Thoracic aorta (tissue), 2 donors: ENCODE measurements around the gene KRT6C. TPM values are rescaled to one million over a fixed set of nuclear protein-coding genes. Genes with fewer than 3 reads are reported as not detected.

ENCODE experiments used
- ATAC-seq: fragments of 150-250 bp; one replicate; pipeline ENCODE4 v1.8.0; 2017; ENCODE audit warnings: low read depth; ENCODE audit not compliant: insufficient number of reproducible peaks, low FRiP score
- DNase-seq: peaks from one replicate; pipeline ENCODE4 v3.0.0-alpha.2; 2020; ENCODE audit warnings: low spot score
- H3K27ac ChIP-seq, 2 donors: fragments of 200-600 bp; sonication (generic); 1 replicate in 1 of 2; 2 replicates in 1 of 2; pipeline ENCODE4 v1.5.1; 2016; ENCODE audit warnings: mild to moderate bottlenecking in 2 of 2, moderate library complexity in 2 of 2
- H3K27me3 ChIP-seq: fragments of 200-600 bp; sonication (generic); replicated peaks from 2 replicates; pipeline ENCODE4 v1.6.0; 2016; ENCODE audit warnings: mild to moderate bottlenecking; ENCODE audit not compliant: insufficient read depth
- H3K36me3 ChIP-seq: fragments of 200-600 bp; sonication (generic); one replicate; pipeline ENCODE4 v1.5.1; 2016
- H3K4me1 ChIP-seq, 2 donors: fragments of 200-600 bp; sonication (generic); 1 replicate in 1 of 2; 2 replicates in 1 of 2; pipeline versions ENCODE4 v1.5.1 to v1.6.0; 2016; ENCODE audit warnings: low read depth in 2 of 2, mild to moderate bottlenecking in 1 of 2; ENCODE audit not compliant: control insufficient read depth in 1 of 2
- H3K4me3 ChIP-seq: fragments of 200-600 bp; sonication (generic); 2 replicates; pipeline ENCODE4 v1.5.1; 2016; ENCODE audit warnings: mild to moderate bottlenecking
- H3K9me3 ChIP-seq: fragments of 200-600 bp; sonication (generic); 2 replicates; pipeline ENCODE4 v1.5.1; 2016
- CTCF ChIP-seq: fragments of 200-600 bp; sonication (generic); IDR thresholded peaks from one replicate; pipeline ENCODE4 v1.5.1; 2019; ENCODE audit warnings: antibody characterized with exemption
- total RNA-seq, 2 donors: library from RNA; depleted of rRNA; stranded (reverse); fragments of >200 nt; gene quantifications; one replicate each; pipeline versions ENCODE4 v1.1.0 to v1.2.3, GENCODE V29; 2016

KRT6C gene
- total RNA-seq, 2 donors from 2014 or later: not detected

GRCh38 chr12:52445876-52446275, 27.7 kb downstream of the KRT6C start:
- no peak for DNase-seq
- ATAC-seq: no peak
- no peak overlapping the region for H3K4me3 ChIP-seq

GRCh38 chr12:52444647-52445595, 28.7 kb downstream of the KRT6C start:
- TF ChIP-seq CTCF: no peak
- H3K27me3 ChIP-seq: no peaks in the 10 kb centered on the region
- no peaks in the 10 kb centered on the region for H3K4me1 ChIP-seq
- DNase-seq (no peak), ATAC-seq (no peak)
- H3K4me3 ChIP-seq: no peak overlapping the region
- no peaks in the 10 kb centered on the region for H3K36me3 ChIP-seq
- H3K27ac ChIP-seq: no peak overlapping the region
- H3K9me3 ChIP-seq: no peaks in the 10 kb centered on the region

More at GRCh38 chr12:52445876-52446275, 27.7 kb downstream of the KRT6C start:
- Histone ChIP-seq H3K4me1 (no peaks in the 10 kb centered on the region), H3K9me3 (no peaks in the 10 kb centered on the region), H3K27me3 (no peaks in the 10 kb centered on the region), H3K36me3 (no peaks in the 10 kb centered on the region), H3K27ac (no peak overlapping the region)
- no peak for TF ChIP-seq CTCF

- Histone ChIP-seq H3K4me3 (no peak overlapping the region), H3K4me1 (no peaks in the 10 kb centered on the region), H3K27me3 (no peaks in the 10 kb centered on the region), H3K36me3 (no peaks in the 10 kb centered on the region), H3K9me3 (no peaks in the 10 kb centered on the region), H3K27ac (no peak overlapping the region)
- no peak for DNase-seq
- no peak for ATAC-seq
- TF ChIP-seq CTCF: no peak
These were observed 29.6 kb downstream of the KRT6C start for GRCh38 chr12:52443966-52444365.

GRCh38 chr12:52442600-52443061, 31.0 kb downstream of the KRT6C start:
- Histone ChIP-seq H3K27ac (no peak overlapping the region), H3K36me3 (no peaks in the 10 kb centered on the region), H3K27me3 (no peaks in the 10 kb centered on the region), H3K4me3 (no peak overlapping the region), H3K4me1 (no peaks in the 10 kb centered on the region), H3K9me3 (no peaks in the 10 kb centered on the region)
- no peak for TF ChIP-seq CTCF
- DNase-seq (no peak), ATAC-seq (no peak)

GRCh38 chr12:52441320-52441911, 32.2 kb downstream of the KRT6C start:
- H3K27me3 ChIP-seq: no peaks in the 10 kb centered on the region

More at GRCh38 chr12:52441320-52441911, 32.2 kb downstream of the KRT6C start:
- no peaks in the 10 kb centered on the region for H3K9me3 ChIP-seq
- no peak overlapping the region for H3K4me3 ChIP-seq
- no peak overlapping the region for H3K27ac ChIP-seq
- DNase-seq (no peak), ATAC-seq (no peak)
- H3K36me3 ChIP-seq: no peaks in the 10 kb centered on the region
- H3K4me1 ChIP-seq: no peaks in the 10 kb centered on the region
- no peak for TF ChIP-seq CTCF
